ENCODE data around the gene TOMM70. TPM values are rescaled to one million over a fixed set of nuclear protein-coding genes. Genes with fewer than 3 reads are reported as not detected.
A peak's percentile ranks its signal among the peaks of the same experiment; 100 is the strongest.

Gene TOMM70
- total and polyA plus RNA-seq, 2 of the 13 experiments (the other 11 are each of a cell fraction or from before 2014, with no cell fraction given) = 27.0 to 77.2 TPM

DNA sequence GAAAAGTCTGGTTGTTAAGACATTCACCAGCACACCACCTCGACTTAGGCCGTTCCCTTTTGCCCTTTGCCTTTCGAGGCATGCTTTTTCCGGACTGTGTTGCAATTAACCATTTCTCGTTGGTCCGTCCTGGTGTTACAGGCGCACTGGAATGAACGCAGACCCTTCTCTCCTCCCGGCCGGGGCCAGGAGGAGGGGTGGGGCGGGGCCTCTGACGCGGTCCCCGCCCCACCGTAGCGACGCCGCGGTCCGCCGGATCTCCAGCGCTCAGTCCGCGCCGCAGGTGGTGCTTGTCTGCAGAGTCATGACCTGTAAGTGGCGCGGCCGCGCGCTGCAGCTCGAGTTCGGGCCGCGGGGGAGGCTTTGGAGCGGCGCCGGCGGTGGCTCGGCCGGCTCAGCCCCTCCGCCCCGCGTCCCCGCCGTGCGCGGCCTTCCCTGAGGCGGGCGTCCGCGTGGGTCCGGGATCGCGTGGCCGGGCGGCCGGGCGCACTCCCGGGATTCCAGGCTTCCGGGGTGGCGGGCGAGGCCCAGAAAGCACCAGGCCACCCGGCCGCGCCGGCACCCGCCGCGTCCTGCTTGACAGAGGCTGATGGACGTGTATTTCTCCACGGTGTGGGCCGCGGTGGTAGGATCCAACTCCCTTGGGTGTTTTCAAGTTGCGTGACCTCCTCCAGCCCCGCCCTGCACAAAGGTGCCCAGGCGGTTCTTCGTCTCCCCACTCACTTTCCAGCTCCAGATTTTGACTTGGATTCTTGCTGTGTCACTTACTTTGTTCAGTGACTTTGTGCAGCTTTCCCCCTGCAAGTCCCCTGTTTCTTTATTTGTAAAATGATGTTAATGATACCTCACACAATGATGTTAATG lies 66.2 kb downstream of the TOMM70 start, which contains the start of gene NIT2 (continued):
- TF ChIP-seq, protein P1, sequence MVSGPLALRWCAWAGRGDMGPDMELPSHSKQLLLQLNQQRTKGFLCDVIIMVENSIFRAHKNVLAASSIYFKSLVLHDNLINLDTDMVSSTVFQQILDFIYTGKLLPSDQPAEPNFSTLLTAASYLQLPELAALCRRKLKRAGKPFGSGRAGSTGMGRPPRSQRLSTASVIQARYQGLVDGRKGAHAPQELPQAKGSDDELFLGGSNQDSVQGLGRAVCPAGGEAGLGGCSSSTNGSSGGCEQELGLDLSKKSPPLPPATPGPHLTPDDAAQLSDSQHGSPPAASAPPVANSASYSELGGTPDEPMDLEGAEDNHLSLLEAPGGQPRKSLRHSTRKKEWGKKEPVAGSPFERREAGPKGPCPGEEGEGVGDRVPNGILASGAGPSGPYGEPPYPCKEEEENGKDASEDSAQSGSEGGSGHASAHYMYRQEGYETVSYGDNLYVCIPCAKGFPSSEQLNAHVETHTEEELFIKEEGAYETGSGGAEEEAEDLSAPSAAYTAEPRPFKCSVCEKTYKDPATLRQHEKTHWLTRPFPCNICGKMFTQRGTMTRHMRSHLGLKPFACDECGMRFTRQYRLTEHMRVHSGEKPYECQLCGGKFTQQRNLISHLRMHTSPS (CRISPR knock-in tag; IDR thresholded peaks at IDR 0.05; ENCODE audit: low read depth) = no peak
- TF ChIP-seq SRY (CRISPR knock-in tag; IDR thresholded peaks at IDR 0.05) (peak; percentile 74; the same call in 1 of the 2 replicates), FOXC1 (CRISPR knock-in tag; IDR thresholded peaks at IDR 0.05; ENCODE audit: borderline replicate concordance) (0 out of 2 replicates have a peak, but pooled peaks have one; percentile 26), ZC3H4 (CRISPR knock-in tag; IDR thresholded peaks at IDR 0.05; ENCODE audit: borderline replicate concordance) (no peak), SP140L (CRISPR knock-in tag; IDR thresholded peaks at IDR 0.05; ENCODE audit: borderline replicate concordance) (no peak), CBX1 (IDR thresholded peaks at IDR 0.05; ENCODE audit: low read depth) (no peak), ELF1 (CRISPR knock-in tag; IDR thresholded peaks at IDR 0.05) (no peak; the same call in 1 of the 2 replicates), ARHGAP35 (CRISPR knock-in tag; IDR thresholded peaks at IDR 0.05; ENCODE audit: borderline replicate concordance) (no peak), PRMT3 (CRISPR knock-in tag; IDR thresholded peaks at IDR 0.05; ENCODE audit: borderline replicate concordance, low read depth) (peak; percentile 86; the same call in 1 of the 2 replicates), NRL (CRISPR knock-in tag; IDR thresholded peaks at IDR 0.05; ENCODE audit: borderline replicate concordance) (no peak), SMYD3 (CRISPR knock-in tag; IDR thresholded peaks at IDR 0.05) (no peak), ZMYM3 (CRISPR knock-in tag; IDR thresholded peaks at IDR 0.05) (no peak), MAFG (CRISPR knock-in tag; IDR thresholded peaks at IDR 0.05) (no peak), ZNF737 (CRISPR knock-in tag; IDR thresholded peaks at IDR 0.05; ENCODE audit: borderline replicate concordance) (no peak; the same call in 1 of the 2 replicates), SMAD9 (CRISPR knock-in tag; IDR thresholded peaks at IDR 0.05) (no peak), ZBTB49 (CRISPR knock-in tag; IDR thresholded peaks at IDR 0.05; ENCODE audit: borderline replicate concordance) (no peak), RBM39 (IDR thresholded peaks at IDR 0.05; ENCODE audit: low read depth, low read length, poor library complexity, severe bottlenecking) (no peak)
- TF ChIP-seq, protein P2, sequence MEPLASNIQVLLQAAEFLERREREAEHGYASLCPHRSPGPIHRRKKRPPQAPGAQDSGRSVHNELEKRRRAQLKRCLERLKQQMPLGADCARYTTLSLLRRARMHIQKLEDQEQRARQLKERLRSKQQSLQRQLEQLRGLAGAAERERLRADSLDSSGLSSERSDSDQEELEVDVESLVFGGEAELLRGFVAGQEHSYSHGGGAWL (CRISPR knock-in tag; IDR thresholded peaks at IDR 0.05) = no peak
